H9 (cell line): ENCODE results near the gene PLEKHA7. TPM values are rescaled to one million over a fixed set of nuclear protein-coding genes. Genes with fewer than 3 reads are reported as not detected.

ENCODE experiments used
- DNase-seq: peaks from one replicate; pipeline ENCODE4 v3.0.0-alpha.2; 2017
- H2AFZ ChIP-seq: one replicate; pipeline ENCODE4 v1.6.1; 2013; ENCODE audit warnings: mild to moderate bottlenecking, low read length, control low read depth, moderate library complexity
- H2AK5ac ChIP-seq: 2 replicates; pipeline ENCODE4 v1.6.1; 2013; ENCODE audit warnings: low read length, control low read depth, mixed read lengths; ENCODE audit not compliant: insufficient read length
- H2BK120ac ChIP-seq: one replicate; pipeline ENCODE4 v1.6.1; 2013; ENCODE audit warnings: low read depth, mild to moderate bottlenecking, low read length, control low read depth, inconsistent platforms; ENCODE audit not compliant: poor library complexity, severe bottlenecking
- H2BK12ac ChIP-seq: 2 replicates; pipeline ENCODE4 v1.6.1; 2013; ENCODE audit warnings: low read length, control low read depth, mixed read lengths, low read depth; ENCODE audit not compliant: insufficient read length
- H2BK15ac ChIP-seq: 2 replicates; pipeline ENCODE4 v1.6.1; 2013; ENCODE audit warnings: low read depth, low read length, control low read depth
- H2BK20ac ChIP-seq: one replicate; pipeline ENCODE4 v1.6.1; 2013; ENCODE audit warnings: low read depth, mild to moderate bottlenecking, low read length, control low read depth, inconsistent platforms; ENCODE audit not compliant: poor library complexity, severe bottlenecking
- H2BK5ac ChIP-seq: 2 replicates; pipeline ENCODE4 v1.6.1; 2013; ENCODE audit warnings: low read length, control low read depth, mixed read lengths; ENCODE audit not compliant: insufficient read length
- H3K14ac ChIP-seq: 2 replicates; pipeline ENCODE4 v1.6.1; 2013; ENCODE audit warnings: low read length, control low read depth; ENCODE audit not compliant: insufficient read depth
- H3K18ac ChIP-seq: 2 replicates; pipeline ENCODE4 v1.6.1; 2013; ENCODE audit warnings: low read depth, mild to moderate bottlenecking, mixed read lengths, low read length, control low read depth; ENCODE audit not compliant: insufficient read length
- H3K23ac ChIP-seq: 2 replicates; pipeline ENCODE4 v1.6.1; 2013; ENCODE audit warnings: low read length, control low read depth, mixed read lengths, low read depth; ENCODE audit not compliant: insufficient read length
- H3K23me2 ChIP-seq: 2 replicates; pipeline ENCODE4 v1.6.1; 2013; ENCODE audit warnings: low read depth, mild to moderate bottlenecking, mixed read lengths, low read length, control low read depth; ENCODE audit not compliant: insufficient read length, poor library complexity, severe bottlenecking
- H3K27ac ChIP-seq: 2 replicates; pipeline ENCODE4 v1.5.1; 2013; ENCODE audit warnings: low read length, control low read depth, mixed read lengths, low read depth; ENCODE audit not compliant: insufficient read length
- H3K27me3 ChIP-seq: 2 replicates; pipeline ENCODE4 v1.6.1; 2013; ENCODE audit warnings: low read length, control low read depth, inconsistent platforms; ENCODE audit not compliant: insufficient read depth
- H3K4ac ChIP-seq: 2 replicates; pipeline ENCODE4 v1.6.1; 2013; ENCODE audit warnings: low read depth, mild to moderate bottlenecking, control low read depth, inconsistent platforms, low read length, moderate library complexity
- H3K4me1 ChIP-seq: 2 replicates; pipeline ENCODE4 v1.6.1; 2013; ENCODE audit warnings: low read length, control low read depth, inconsistent platforms; ENCODE audit not compliant: insufficient read depth
- H3K4me2 ChIP-seq: 2 replicates; pipeline ENCODE4 v1.6.1; 2013; ENCODE audit warnings: low read length, control low read depth, mixed read lengths; ENCODE audit not compliant: insufficient read length, insufficient read depth
- H3K56ac ChIP-seq: 2 replicates; pipeline ENCODE4 v1.6.1; 2013; ENCODE audit warnings: low read depth, mild to moderate bottlenecking, mixed read lengths, low read length, control low read depth; ENCODE audit not compliant: insufficient read length
- H3K79me1 ChIP-seq: 2 replicates; pipeline ENCODE4 v1.6.1; 2013; ENCODE audit warnings: low read depth, mild to moderate bottlenecking, moderate library complexity, low read length, control low read depth, inconsistent platforms; ENCODE audit not compliant: insufficient read depth, poor library complexity, severe bottlenecking
- H3K79me2 ChIP-seq: 2 replicates; pipeline ENCODE4 v1.6.1; 2013; ENCODE audit warnings: low read length, control low read depth, inconsistent platforms; ENCODE audit not compliant: insufficient read depth
- H3K9ac ChIP-seq: 2 replicates; pipeline ENCODE4 v1.6.1; 2013; ENCODE audit warnings: low read length, control low read depth, mixed read lengths; ENCODE audit not compliant: insufficient read length; ENCODE audit errors: extremely low read depth
- H3K9me3 ChIP-seq: one replicate; pipeline ENCODE4 v1.6.1; 2013; ENCODE audit warnings: low read depth, low read length, inconsistent platforms; ENCODE audit not compliant: control insufficient read depth
- H3T11ph ChIP-seq: one replicate; pipeline ENCODE4 v1.6.1; 2013; ENCODE audit warnings: mild to moderate bottlenecking, low read length, control low read depth, inconsistent platforms
- H4K20me1 ChIP-seq: one replicate; pipeline ENCODE4 v1.6.1; 2013; ENCODE audit not compliant: control insufficient read depth, insufficient read length, insufficient read depth
- H4K5ac ChIP-seq: 2 replicates; pipeline ENCODE4 v1.6.1; 2013; ENCODE audit warnings: low read depth, mild to moderate bottlenecking, mixed read lengths, low read length, control low read depth; ENCODE audit not compliant: insufficient read length
- H4K8ac ChIP-seq: replicated peaks from 2 replicates; pipeline ENCODE4 v1.6.1; 2013; ENCODE audit warnings: low read length, control low read depth, mixed read lengths, low read depth; ENCODE audit not compliant: insufficient read length
- H4K91ac ChIP-seq: 2 replicates; pipeline ENCODE4 v1.6.1; 2013; ENCODE audit warnings: low read depth, mild to moderate bottlenecking, moderate library complexity, mixed read lengths, low read length, control low read depth; ENCODE audit not compliant: insufficient read length
- H3K27ac Mint-ChIP-seq, 3 experiments: 2 replicates in 2 of 3; 3 replicates in 1 of 3; pipeline ENCODE4 v1.8.0; 2020 to 2021; ENCODE audit warnings: mixed read lengths in 3 of 3, mild to moderate bottlenecking in 1 of 3, moderate library complexity in 1 of 3
- H3K27me3 Mint-ChIP-seq: 2 replicates; pipeline ENCODE4 v1.8.0; 2021; ENCODE audit warnings: low read depth, mild to moderate bottlenecking, moderate library complexity, mixed read lengths
- H3K36me3 Mint-ChIP-seq, 3 experiments: 2 replicates in 2 of 3; 3 replicates in 1 of 3; pipeline ENCODE4 v1.8.0; 2020 to 2021; ENCODE audit warnings: low read depth in 3 of 3, mixed read lengths in 3 of 3; ENCODE audit not compliant: insufficient read depth in 1 of 3
- H3K4me1 Mint-ChIP-seq, 2 experiments: 2 replicates each; pipeline ENCODE4 v1.8.0; 2020; ENCODE audit warnings: mixed read lengths in 2 of 2
- H3K4me3 Mint-ChIP-seq, 2 experiments: 2 replicates in 1 of 2; 3 replicates in 1 of 2; pipeline ENCODE4 v1.8.0; 2020 to 2021; ENCODE audit warnings: mild to moderate bottlenecking in 2 of 2, mixed read lengths in 2 of 2, moderate library complexity in 1 of 2
- H3K9me3 Mint-ChIP-seq, 2 experiments: 2 replicates in 1 of 2; 3 replicates in 1 of 2; pipeline ENCODE4 v1.8.0; 2020; ENCODE audit warnings: mild to moderate bottlenecking in 2 of 2, mixed read lengths in 2 of 2, moderate library complexity in 1 of 2
- WGBS: extraction: QIAGEN DNeasy Blood & Tissue Kit; methylation state at CpG from one replicate; pipeline ENCODE4 v1.1.7; 2013; ENCODE audit warnings: missing lambda C conversion rate, low lambda C conversion rate, mixed read lengths; ENCODE audit not compliant: insufficient read length; ENCODE audit errors: extremely low coverage; 5-methylcytosine and 5-hydroxymethylcytosine counted together
- total RNA-seq: library from RNA; stranded (reverse); gene quantifications from 2 replicates; pipeline ENCODE4 v1.2.1, GENCODE V29; 2021
- TF ChIP-seq, protein P1 (sequence below): fragments of 200-600 bp; sonication (generic); conservative IDR thresholded peaks from 3 replicates; pipeline ENCODE4 v1.8.0; 2021; ENCODE audit warnings: antibody characterized with exemption, mild to moderate bottlenecking

PLEKHA7 gene
- total RNA-seq, 1 experiment from 2014 or later = 21.0 TPM

DNA sequence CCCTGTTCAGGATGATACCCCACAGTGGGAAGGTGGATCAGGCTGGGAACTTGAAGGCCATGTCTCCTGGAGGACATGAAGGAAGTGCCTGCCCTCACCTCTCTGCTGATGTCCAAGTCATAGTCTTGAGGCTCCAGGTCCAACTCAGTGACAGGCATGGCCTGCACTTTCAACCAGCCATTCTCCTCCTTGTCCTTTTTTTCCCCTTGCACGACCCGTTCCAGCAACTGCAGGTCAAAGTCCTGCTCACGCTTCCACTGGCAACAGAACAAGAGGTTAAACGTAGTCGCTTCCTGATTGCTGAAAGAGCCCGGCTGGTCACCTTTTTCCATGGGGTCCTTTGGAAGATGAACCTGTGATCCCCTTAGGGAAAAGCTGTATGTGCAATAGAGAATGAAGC, 228.1 kb downstream of the PLEKHA7 start:
- H3K4me2 ChIP-seq = no peak overlapping the region
- no peak overlapping the region for H3K27ac ChIP-seq
- Mint-ChIP-seq H3K4me1 (peaks cover 17 to 19% of the 10 kb centered on the region in 2 experiments), H3K36me3 (peaks cover 0 to 4% (median 4%) of the 10 kb centered on the region in 3 experiments; a peak in 4 of 7 replicates), H3K27ac (peak overlapping the region in 1 of 3 experiments; percentile 13; a peak in 1 of 7 replicates), H3K27me3 (no peaks in the 10 kb centered on the region), H3K4me3 (no peak overlapping the region), H3K9me3 (no peaks in the 10 kb centered on the region)
- no peaks in the 10 kb centered on the region for H3K23me2 ChIP-seq
- H2BK12ac ChIP-seq = no peak overlapping the region
- no peak overlapping the region for H2AK5ac ChIP-seq
- H4K91ac ChIP-seq = no peak overlapping the region
- H3K14ac ChIP-seq = no peak overlapping the region
- H3K4ac ChIP-seq = no peak overlapping the region
- DNase-seq = no peak
- no peak overlapping the region for H3K18ac ChIP-seq
- H3K27me3 ChIP-seq = no peaks in the 10 kb centered on the region
- H2BK120ac ChIP-seq = no peak overlapping the region
- no peak overlapping the region for H2AFZ ChIP-seq
- no peaks in the 10 kb centered on the region for H3K9me3 ChIP-seq
- H3K9ac ChIP-seq = no peak overlapping the region
- H2BK15ac ChIP-seq = no peak overlapping the region
- no CpG with 5 or more reads among the region's 6 CpGs for WGBS
- no peaks in the 10 kb centered on the region for H3K79me1 ChIP-seq
- H3T11ph ChIP-seq = no peak overlapping the region
- H3K56ac ChIP-seq = no peak overlapping the region
- TF ChIP-seq, protein P1, sequence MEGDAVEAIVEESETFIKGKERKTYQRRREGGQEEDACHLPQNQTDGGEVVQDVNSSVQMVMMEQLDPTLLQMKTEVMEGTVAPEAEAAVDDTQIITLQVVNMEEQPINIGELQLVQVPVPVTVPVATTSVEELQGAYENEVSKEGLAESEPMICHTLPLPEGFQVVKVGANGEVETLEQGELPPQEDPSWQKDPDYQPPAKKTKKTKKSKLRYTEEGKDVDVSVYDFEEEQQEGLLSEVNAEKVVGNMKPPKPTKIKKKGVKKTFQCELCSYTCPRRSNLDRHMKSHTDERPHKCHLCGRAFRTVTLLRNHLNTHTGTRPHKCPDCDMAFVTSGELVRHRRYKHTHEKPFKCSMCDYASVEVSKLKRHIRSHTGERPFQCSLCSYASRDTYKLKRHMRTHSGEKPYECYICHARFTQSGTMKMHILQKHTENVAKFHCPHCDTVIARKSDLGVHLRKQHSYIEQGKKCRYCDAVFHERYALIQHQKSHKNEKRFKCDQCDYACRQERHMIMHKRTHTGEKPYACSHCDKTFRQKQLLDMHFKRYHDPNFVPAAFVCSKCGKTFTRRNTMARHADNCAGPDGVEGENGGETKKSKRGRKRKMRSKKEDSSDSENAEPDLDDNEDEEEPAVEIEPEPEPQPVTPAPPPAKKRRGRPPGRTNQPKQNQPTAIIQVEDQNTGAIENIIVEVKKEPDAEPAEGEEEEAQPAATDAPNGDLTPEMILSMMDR = no peak
- no peak overlapping the region for H2BK5ac ChIP-seq
- H4K20me1 ChIP-seq = no peaks in the 10 kb centered on the region
- no peaks in the 10 kb centered on the region for H3K79me2 ChIP-seq
- H4K5ac ChIP-seq = no peak overlapping the region
- no peak overlapping the region for H2BK20ac ChIP-seq
- no peak overlapping the region for H4K8ac ChIP-seq
- H3K23ac ChIP-seq = no peak overlapping the region
- no peaks in the 10 kb centered on the region for H3K4me1 ChIP-seq
